ENCODE data around the gene RAB19.
"Not testable (repeated sequence)": the region's sequence is repeated elsewhere in the genome, so short reads cannot be mapped to it uniquely, and the experiment has no call there.

Gene RAB19

GRCh38 chr7:140400381-140400780, 3.5 kb upstream of the RAB19 start:
- no peak overlapping the region for H3K4me3 ChIP-seq (ENCODE audit: low read depth, low read length)
- DNase-seq (ENCODE audit: low read depth), result no peak
- TF ChIP-seq CTCF (IDR thresholded peaks at IDR 0.05; ENCODE audit: low read depth, low read length, missing control alignments), result no peak

- TF ChIP-seq CTCF (IDR thresholded peaks at IDR 0.05; ENCODE audit: low read depth, low read length, missing control alignments), result no peak
- DNase-seq (ENCODE audit: low read depth), result no peak
- H3K4me3 ChIP-seq (ENCODE audit: low read depth, low read length), result no peak overlapping the region
Observed at GRCh38 chr7:140402178-140402835, 1.6 kb upstream of the RAB19 start.

GRCh38 chr7:140404565-140405065, 757 bp downstream of the RAB19 start:
- TF ChIP-seq CTCF (IDR thresholded peaks at IDR 0.05; ENCODE audit: low read depth, low read length, missing control alignments), result no peak
- DNase-seq (ENCODE audit: low read depth), result no peak
- H3K4me3 ChIP-seq (ENCODE audit: low read depth, low read length), result no peak overlapping the region

- DNase-seq (ENCODE audit: low read depth), result no peak
- no peak for TF ChIP-seq CTCF (IDR thresholded peaks at IDR 0.05; ENCODE audit: low read depth, low read length, missing control alignments)
Observed at GRCh38 chr7:140415361-140415760, 11.5 kb downstream of the RAB19 start.

GRCh38 chr7:140415816-140416215, 12.0 kb downstream of the RAB19 start:
- not testable (repeated sequence) for H3K4me3 ChIP-seq (ENCODE audit: low read depth, low read length); DNase-seq (ENCODE audit: low read depth)

More at GRCh38 chr7:140415361-140415760, 11.5 kb downstream of the RAB19 start:
- H3K4me3 ChIP-seq (ENCODE audit: low read depth, low read length), result no peak overlapping the region

GRCh38 chr7:140416560-140416959, 12.7 kb downstream of the RAB19 start:
- TF ChIP-seq CTCF (IDR thresholded peaks at IDR 0.05; ENCODE audit: low read depth, low read length, missing control alignments), result no peak
- no peak overlapping the region for H3K4me3 ChIP-seq (ENCODE audit: low read depth, low read length)
- DNase-seq (ENCODE audit: low read depth), result no peak

- no peak for DNase-seq (ENCODE audit: low read depth)
- no peak for TF ChIP-seq CTCF (IDR thresholded peaks at IDR 0.05; ENCODE audit: low read depth, low read length, missing control alignments)
- H3K4me3 ChIP-seq (ENCODE audit: low read depth, low read length), result no peak overlapping the region
Observed at GRCh38 chr7:140417456-140418155, 13.7 kb downstream of the RAB19 start.

GRCh38 chr7:140418156-140418472, 14.3 kb downstream of the RAB19 start:
- DNase-seq (ENCODE audit: low read depth); H3K4me3 ChIP-seq (ENCODE audit: low read depth, low read length): not testable (repeated sequence)
